ENCODE results near the gene ITK. TPM values are rescaled to one million over a fixed set of nuclear protein-coding genes. Genes with fewer than 3 reads are reported as not detected.
A peak's percentile ranks its signal among the peaks of the same experiment; 100 is the strongest.

ITK gene
- total and polyA plus RNA-seq, 9 donors = 0.35 to 2.1 (median 1.5) TPM

DNA sequence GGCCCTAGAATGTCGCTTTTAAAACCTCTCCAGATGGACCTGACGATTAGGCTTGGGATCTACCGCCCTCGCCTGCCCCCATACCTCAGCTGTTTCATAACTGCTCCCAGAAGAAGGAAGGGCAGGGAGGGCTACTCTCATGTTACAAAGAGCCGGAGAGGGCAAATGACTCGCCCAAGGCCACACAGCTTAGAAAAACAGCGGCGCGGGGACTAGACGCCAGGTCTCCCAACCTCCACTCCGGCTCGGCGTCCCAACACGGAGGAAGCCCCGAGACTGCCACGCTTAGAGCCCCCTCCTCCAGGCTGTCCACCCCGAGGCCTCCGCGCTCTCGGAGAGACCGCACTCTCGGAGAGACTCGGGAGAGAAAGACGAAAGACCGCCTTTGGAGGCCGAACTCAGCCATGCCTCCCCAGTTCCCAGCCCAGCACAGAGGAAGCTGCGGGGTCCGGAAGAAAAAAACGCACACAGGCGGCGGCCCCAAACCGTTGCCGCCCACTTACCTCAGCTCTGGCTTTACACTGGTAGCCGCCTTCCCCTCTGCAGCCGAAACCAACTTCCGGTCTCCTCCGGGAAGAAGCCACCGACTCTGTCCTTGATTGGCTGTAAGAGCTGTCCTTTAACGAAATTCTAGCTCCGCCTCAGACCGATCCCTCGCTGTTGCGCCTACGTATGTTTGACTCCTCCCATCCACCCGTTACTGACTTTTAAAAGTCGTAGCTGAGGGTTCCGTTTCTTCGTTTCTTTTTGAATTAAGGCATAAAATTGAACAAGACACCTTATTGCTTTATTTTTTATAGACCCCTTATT lies 38.1 kb upstream of the ITK start, which contains the start of gene MED7:
TSS of gene MED7 (minus strand) at position 549 of the 810 bp plus-strand sequence. CDS start 3,434 bp downstream, outside the sequence.
- Histone ChIP-seq H3K27ac (peak within 1 kb of the TSS; percentile 58 to 80), H3K36me3 (no peaks in the 10 kb centered on the region), H3K4me1 (ENCODE audit: insufficient read depth) (no peaks in the 10 kb centered on the region), H3K9me3 (no peaks in the 10 kb centered on the region), H3K27me3 (no peaks in the 10 kb centered on the region), H3K4me3 (peak within 1 kb of the TSS; percentile 79)
- 1% methylated on average over 48 of the region's 48 CpGs for WGBS, 3 donors
- intact Hi-C loops (cut with DNase I) = no loop called here
- TF ChIP-seq POLR2A (IDR thresholded peaks at IDR 0.05) = peak; percentile 86
- TF ChIP-seq EP300 (IDR thresholded peaks at IDR 0.05) = no peak
- TF ChIP-seq CTCF (IDR thresholded peaks at IDR 0.05) = no peak
- DNase-seq = peak; percentile 89 to 94 (median 90)

DNA sequence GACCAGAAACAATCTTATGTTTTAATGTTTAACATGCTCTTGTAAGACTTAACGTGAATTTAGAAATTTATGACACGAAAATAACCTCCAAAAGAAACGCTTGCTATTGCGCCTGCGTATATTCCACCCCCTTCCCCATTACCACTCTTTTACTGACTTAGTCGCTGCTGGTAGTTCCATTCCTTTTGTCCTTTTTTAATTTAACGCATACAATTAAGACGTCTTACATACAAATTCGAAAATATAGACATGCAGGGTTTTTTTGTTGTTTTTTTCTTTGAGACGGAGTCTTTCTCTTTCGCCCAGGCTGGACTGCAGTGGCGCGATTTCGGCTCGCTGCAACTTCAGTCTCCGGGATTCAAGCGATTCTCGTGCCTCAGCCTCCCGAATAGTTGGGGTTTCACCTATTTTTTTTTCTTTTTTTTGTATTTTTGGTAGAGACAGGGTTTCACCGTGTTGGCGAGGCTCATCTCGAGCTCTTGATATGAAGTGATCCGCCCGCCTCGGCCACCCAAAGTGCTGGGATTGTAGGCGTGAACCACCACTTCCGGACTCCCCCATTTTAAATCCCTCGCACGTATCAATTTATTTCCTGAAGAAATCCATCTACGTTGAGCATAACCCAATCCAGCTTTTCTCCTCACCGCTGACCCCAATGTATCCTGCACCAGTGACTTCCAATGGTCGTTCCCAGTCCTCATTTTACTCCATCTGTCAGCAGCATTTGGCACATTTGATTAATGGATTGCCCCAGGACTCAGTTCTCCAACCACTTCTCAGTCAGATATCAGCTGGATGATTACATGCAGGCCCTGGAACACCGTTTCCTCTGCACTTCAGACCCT lies 37.3 kb upstream of the ITK start:
- TF ChIP-seq CTCF (IDR thresholded peaks at IDR 0.05) = peak in 1 of 3 donors; percentile 13
- no peak for TF ChIP-seq POLR2A (IDR thresholded peaks at IDR 0.05)
- H3K4me1 ChIP-seq (ENCODE audit: insufficient read depth) = no peaks in the 10 kb centered on the region
- peak overlapping the region; percentile 4 to 80 for H3K27ac ChIP-seq
- no peaks in the 10 kb centered on the region for H3K27me3 ChIP-seq
- H3K9me3 ChIP-seq = no peaks in the 10 kb centered on the region
- 11 to 25% (median 21%) methylated on average over 33 of the region's 33 CpGs for WGBS, 3 donors
- intact Hi-C loops (cut with DNase I) = no loop called here
- peak; percentile 34 to 63 (median 52) for DNase-seq
- H3K4me3 ChIP-seq = peak overlapping the region; percentile 79
- H3K36me3 ChIP-seq = no peaks in the 10 kb centered on the region

- H3K9me3 ChIP-seq = no peaks in the 10 kb centered on the region
- no peaks in the 10 kb centered on the region for H3K36me3 ChIP-seq
- H3K4me3 ChIP-seq = no peak overlapping the region
- H3K4me1 ChIP-seq (ENCODE audit: insufficient read depth) = no peaks in the 10 kb centered on the region
- no peak overlapping the region for H3K27ac ChIP-seq
- TF ChIP-seq CTCF (IDR thresholded peaks at IDR 0.05) (peak; percentile 34 to 58 (median 38)), POLR2A (IDR thresholded peaks at IDR 0.05) (no peak)
- intact Hi-C loops (cut with DNase I) = no loop called here
- peak; percentile 28 to 66 (median 51) for DNase-seq
- 64 to 76% (median 67%) methylated on average over 14 of the region's 14 CpGs for WGBS, 3 donors
- no peaks in the 10 kb centered on the region for H3K27me3 ChIP-seq
These were observed 31.7 kb upstream of the ITK start for GRCh38 chr5:157148734-157149615.

GRCh38 chr5:157150995-157151394 lies 29.6 kb upstream of the ITK start:
- DNase-seq = no peak
- H3K27me3 ChIP-seq = no peaks in the 10 kb centered on the region
- intact Hi-C loops (cut with DNase I) = no loop called here

More at GRCh38 chr5:157150995-157151394, 29.6 kb upstream of the ITK start:
- 82 to 85% (median 83%) methylated on average over 3 of the region's 3 CpGs for WGBS, 3 donors
- Histone ChIP-seq H3K4me3 (no peak overlapping the region), H3K4me1 (ENCODE audit: insufficient read depth) (no peaks in the 10 kb centered on the region), H3K36me3 (no peaks in the 10 kb centered on the region), H3K27ac (no peak overlapping the region), H3K9me3 (no peaks in the 10 kb centered on the region)
- no peak for TF ChIP-seq EP300 (IDR thresholded peaks at IDR 0.05)
